Vagina (tissue), 2 donors: ENCODE data around the gene GRM4.

Source experiments
- CTCF ChIP-seq, 3 experiments: fragments of 450-650 bp in 2 of 3; fragments of 200-600 bp in 1 of 3; sonication (generic) in 1 of 3; IDR thresholded peaks; one replicate each; pipeline ENCODE4 v1.5.1; 2017 to 2019; ENCODE audit warnings: antibody characterized with exemption in 3 of 3, mild to moderate bottlenecking in 2 of 3, moderate library complexity in 2 of 3
- POLR2AphosphoS5 ChIP-seq, 2 donors: sonication (generic); formaldehyde crosslinking; IDR thresholded peaks; one replicate each; pipeline ENCODE4 v1.9.0; 2017; ENCODE audit warnings: antibody characterized with exemption in 2 of 2, mild to moderate bottlenecking in 2 of 2, low read depth in 1 of 2; ENCODE audit not compliant: insufficient read depth in 1 of 2

- TF ChIP-seq CTCF (IDR thresholded peaks at IDR 0.05) (no peak), POLR2AphosphoS5 (IDR thresholded peaks at IDR 0.05; ENCODE audit: insufficient read depth in 1 of 2, low read depth in 1 of 2) (no peak)
Measured at GRCh38 chr6:34135541-34135940, 10.3 kb downstream of the GRM4 start.
